ENCODE data around the gene EXOC6B. TPM values are rescaled to one million over a fixed set of nuclear protein-coding genes. Genes with fewer than 3 reads are reported as not detected.

EXOC6B gene
- total and polyA plus RNA-seq, 10 of the 15 experiments (the other 5 are each of a cell fraction or from before 2014, with no cell fraction given), result 0.23 to 2.2 (median 1.2) TPM

- no TSS peak for BruUV-seq (replicated peaks)
- no peak overlapping the region for H3K27ac ChIP-seq (ENCODE audit: control insufficient read depth, insufficient read depth)
- no peak overlapping the region for H3K4me2 ChIP-seq (ENCODE audit: control insufficient read depth, insufficient read depth)
- no peaks in the 10 kb centered on the region for H3K27me3 ChIP-seq (replicated peaks in 1 of 2; ENCODE audit: control insufficient read depth in 2 of 2, insufficient read depth in 2 of 2, low read length in 1 of 2)
- TF ChIP-seq BCL3 (IDR thresholded peaks at IDR 0.05; ENCODE audit: borderline replicate concordance, insufficient read depth, low read depth, low read length, poor library complexity, severe bottlenecking), result no peak
- TF ChIP-seq USF1 (IDR thresholded peaks at IDR 0.05; ENCODE audit: borderline replicate concordance, extremely low read length, insufficient read depth, low read depth, low read length), result no peak
- no peak for TF ChIP-seq MTA2 (IDR thresholded peaks at IDR 0.05; ENCODE audit: low read depth)
- no peak for TF ChIP-seq BHLHE40 (IDR thresholded peaks at IDR 0.05; ENCODE audit: borderline replicate concordance in 1 of 2, low read depth in 2 of 2, low read length in 1 of 2)
- no peak for TF ChIP-seq PRDM15 (CRISPR knock-in tag; IDR thresholded peaks at IDR 0.05)
- TF ChIP-seq ETV6 (conservative IDR thresholded peaks at IDR 0.05 in 1 of 2, IDR thresholded peaks at IDR 0.05 in 1 of 2; ENCODE audit: borderline replicate concordance in 1 of 2, low read depth in 1 of 2), result no peak
- TF ChIP-seq RCOR1 (conservative IDR thresholded peaks at IDR 0.05; ENCODE audit: low read depth, low read length), result no peak
- TF ChIP-seq PML (IDR thresholded peaks at IDR 0.05; ENCODE audit: low read length), result no peak
- H3K79me2 ChIP-seq (ENCODE audit: control insufficient read depth, insufficient read depth, low read length), result no peaks in the 10 kb centered on the region
- in situ Hi-C loops (cut with MboI), result no loop called here
- H3K9me3 ChIP-seq (replicated peaks; ENCODE audit: control insufficient read depth, insufficient read depth, low read length), result no peaks in the 10 kb centered on the region
- no peaks in the 10 kb centered on the region for H3K36me3 ChIP-seq (ENCODE audit: control insufficient read depth in 2 of 2, insufficient read depth in 2 of 2, low read length in 1 of 2)
- no peak overlapping the region for H3K4me3 ChIP-seq
- no peaks in the 10 kb centered on the region for H4K20me1 ChIP-seq (ENCODE audit: control insufficient read depth, insufficient read depth)
- no peak overlapping the region for H3K9ac ChIP-seq (ENCODE audit: control insufficient read depth, insufficient read depth, low read length)
- RAD21 ChIA-PET (ENCODE audit: unreplicated experiment), result no interaction called here
- DNase-seq (ENCODE audit: low read depth, low spot score) (no peak), FAIRE-seq (no peak), ATAC-seq (no peak)
- POLR2A ChIA-PET, result no interaction called here
- WGBS (ENCODE audit: insufficient coverage, insufficient replicate concordance, low lambda C conversion rate, missing lambda C conversion rate), result 87% methylated on average over 1 of the region's 1 CpG
- intact Hi-C loops (cut with micrococcal nuclease; ENCODE audit: unreplicated experiment), result no loop called here
- CTCF ChIA-PET, result no interaction called here
- SMC1A ChIA-PET (ENCODE audit: uncharacterized antibody, unreplicated experiment), result interaction anchor here (1.1 kb wide), 1 partner anchor 10 kb away, joined by 3 read pairs; no protein-coding TSS in a partner anchor
- H2AFZ ChIP-seq (ENCODE audit: control insufficient read depth, low read depth, low read length), result no peak overlapping the region
- no peaks in the 10 kb centered on the region for H3K4me1 ChIP-seq (ENCODE audit: control insufficient read depth, insufficient read depth, low read length)
These were observed 495.2 kb downstream of the EXOC6B start for GRCh38 chr2:72330652-72331051.

All from GM12878 (cell line).